Liver (tissue), 9 donors: ENCODE results near the gene WHAMM. TPM values are rescaled to one million over a fixed set of nuclear protein-coding genes. Genes with fewer than 3 reads are reported as not detected.

Source experiments
- DNase-seq: peaks from one replicate; pipeline ENCODE4 v3.0.0-alpha.2; 2017; ENCODE audit warnings: low spot score
- H3K27ac ChIP-seq, 2 donors: one replicate each; pipeline ENCODE4 v1.7.0; 2013; ENCODE audit warnings: inconsistent platforms in 2 of 2, low read length in 2 of 2, control low read depth in 1 of 2, low read depth in 1 of 2, mild to moderate bottlenecking in 1 of 2
- H3K27me3 ChIP-seq, 4 donors: one replicate each; pipeline versions ENCODE4 v1.6.1 to v1.7.0; 2013; ENCODE audit warnings: low read length in 3 of 4, inconsistent platforms in 1 of 4, mild to moderate bottlenecking in 1 of 4, moderate library complexity in 1 of 4; ENCODE audit not compliant: control insufficient read depth in 4 of 4, insufficient read depth in 4 of 4
- H3K36me3 ChIP-seq, 4 donors: one replicate each; pipeline versions ENCODE4 v1.6.1 to v1.7.0; 2013; ENCODE audit warnings: low read length in 3 of 4, mild to moderate bottlenecking in 3 of 4, low read depth in 1 of 4, moderate library complexity in 1 of 4; ENCODE audit not compliant: control insufficient read depth in 4 of 4, insufficient read depth in 3 of 4
- H3K4me1 ChIP-seq, 4 donors: one replicate each; pipeline versions ENCODE4 v1.6.1 to v1.7.0; 2013; ENCODE audit warnings: low read length in 3 of 4, mild to moderate bottlenecking in 3 of 4, moderate library complexity in 1 of 4; ENCODE audit not compliant: control insufficient read depth in 4 of 4, insufficient read depth in 4 of 4
- H3K4me3 ChIP-seq, 3 donors: one replicate each; pipeline versions ENCODE4 v1.6.1 to v1.7.0; 2013; ENCODE audit warnings: low read length in 3 of 3, control low read depth in 1 of 3, low read depth in 1 of 3, mild to moderate bottlenecking in 1 of 3
- H3K9ac ChIP-seq, 2 donors: one replicate each; pipeline ENCODE4 v1.7.0; 2013; ENCODE audit warnings: low read length in 2 of 2, mild to moderate bottlenecking in 2 of 2, moderate library complexity in 2 of 2, control low read depth in 1 of 2, low read depth in 1 of 2
- H3K9me3 ChIP-seq, 4 donors: one replicate each; pipeline versions ENCODE4 v1.6.1 to v1.7.0; 2013; ENCODE audit warnings: low read length in 3 of 4; ENCODE audit not compliant: control insufficient read depth in 4 of 4
- NR2F2 ChIP-seq: IDR thresholded peaks from 2 replicates; pipeline ENCODE4 v1.6.1; 2016; ENCODE audit warnings: antibody characterized with exemption
- TAF1 ChIP-seq: conservative IDR thresholded peaks from 2 replicates; pipeline ENCODE4 v1.6.1; 2016; ENCODE audit warnings: antibody characterized with exemption, mild to moderate bottlenecking
- WGBS: extraction: QIAGEN DNeasy Blood & Tissue Kit; methylation state at CpG from one replicate; pipeline ENCODE4 v1.1.7; 2013; 5-methylcytosine and 5-hydroxymethylcytosine counted together
- polyA plus RNA-seq, 2 donors: library from polyadenylated mRNA; stranded (reverse) in 1 of 2; unstranded in 1 of 2; fragments of 200-250 nt in 1 of 2; fragments of >200 nt in 1 of 2; fragmentation: Nextera tagmentation in 1 of 2; extraction: Ambion mirVana in 1 of 2; gene quantifications; one replicate each; pipeline versions ENCODE4 v1.2.1 to v1.2.3, GENCODE V29; 2013 to 2015
- total RNA-seq, 2 donors: library from RNA; depleted of rRNA; stranded (reverse); fragments of >200 nt; gene quantifications; one replicate each; pipeline ENCODE4 v1.2.3, GENCODE V29; 2014
- donor health status: healthy.
- donor health status: healthy.
- donor health status: healthy.
- donor health status: healthy.
- donor health status: healthy.

WHAMM gene
- total and polyA plus RNA-seq, 4 donors = 2.5 to 4.0 (median 3.2) TPM

GRCh38 chr15:82882273-82882928 lies 73.0 kb downstream of the WHAMM start:
- H3K9me3 ChIP-seq = no peaks in the 10 kb centered on the region
- WGBS = 86% methylated on average over 5 of the region's 5 CpGs
- no peak for TF ChIP-seq TAF1
- no peak for TF ChIP-seq NR2F2
- no peak overlapping the region for H3K27ac ChIP-seq
- H3K27me3 ChIP-seq = no peaks in the 10 kb centered on the region
- peaks cover 0 to 3% (median 0%) of the 10 kb centered on the region in 4 donors for H3K36me3 ChIP-seq
- H3K4me3 ChIP-seq = no peak overlapping the region
- no peak overlapping the region for H3K9ac ChIP-seq
- DNase-seq = no peak
- H3K4me1 ChIP-seq = no peaks in the 10 kb centered on the region

Other genes with a start within 250 kb of the WHAMM start
- gene CPEB1, start 162.3 kb upstream of the WHAMM start, total RNA-seq = under 1 TPM; under 0.01 to 0.14 TPM
- gene CPEB1, start 162.3 kb upstream of the WHAMM start, polyA plus RNA-seq = under 1 TPM in 1 of 2 donors, not detected in 1; 0.05 TPM
- gene AP3B2, start 99.8 kb upstream of the WHAMM start, total RNA-seq = under 1 TPM in 1 of 2 donors, not detected in 1; 0.33 TPM
- gene AP3B2, start 99.8 kb upstream of the WHAMM start, polyA plus RNA-seq = under 1 TPM in 1 of 2 donors, not detected in 1; 0.10 TPM
- under 1 TPM; under 0.01 to 0.05 TPM for gene FSD2, start 3.6 kb upstream of the WHAMM start, total RNA-seq
- under 1 TPM in 1 of 2 donors, not detected in 1; 0.10 TPM for gene FSD2, start 3.6 kb upstream of the WHAMM start, polyA plus RNA-seq
- gene HOMER2, start 143.1 kb downstream of the WHAMM start, total RNA-seq = 10 to 100 TPM in 1 of 2 donors, 1 to 10 TPM in 1; 4.3 to 62.0 TPM
- 10 to 100 TPM; 22.1 to 25.0 TPM for gene HOMER2, start 143.1 kb downstream of the WHAMM start, polyA plus RNA-seq
- 10 to 100 TPM; 12.9 to 26.1 TPM for gene RAMAC, start 176.6 kb downstream of the WHAMM start, total RNA-seq
- gene RAMAC, start 176.6 kb downstream of the WHAMM start, polyA plus RNA-seq = 10 to 100 TPM; 10.0 to 20.3 TPM
- 10 to 100 TPM in 1 of 2 donors, 1 to 10 TPM in 1; 9.0 to 13.6 TPM for gene C15orf40, start 202.0 kb downstream of the WHAMM start, total RNA-seq
- gene C15orf40, start 202.0 kb downstream of the WHAMM start, polyA plus RNA-seq = 10 to 100 TPM in 1 of 2 donors, 1 to 10 TPM in 1; 7.3 to 25.2 TPM